HG03097 (cell line): Measurements from ENCODE around the gene PIK3R2.
"Not testable (repeated sequence)": the region's sequence is repeated elsewhere in the genome, so short reads cannot be mapped to it uniquely, and the experiment has no call there.

Source experiments
- ATAC-seq: cut with Tn5 transposase; IDR thresholded peaks from one replicate; pipeline ENCODE4 v1.9.1; 2021; ENCODE audit not compliant: unreplicated experiment, low FRiP score

The PIK3R2 gene

DNA sequence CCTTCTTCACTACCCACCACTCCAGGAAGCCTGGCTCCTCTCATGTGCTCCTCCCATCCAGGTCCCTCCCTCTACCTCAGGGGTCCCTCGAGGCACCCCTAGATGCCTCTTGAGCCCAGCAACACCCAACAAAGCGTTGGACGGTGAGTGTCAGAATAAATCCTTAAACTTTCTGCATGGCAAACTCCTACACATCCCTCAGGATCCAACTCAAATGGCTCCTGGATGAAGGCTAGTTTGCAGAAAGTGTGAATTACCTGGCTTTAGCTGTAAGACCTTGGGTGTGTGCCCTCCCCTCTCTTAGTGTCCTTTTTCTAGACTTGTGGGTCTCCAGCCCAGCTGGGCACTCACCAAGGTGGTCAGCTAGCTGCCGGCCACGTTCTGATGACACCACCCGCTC lies 45.4 kb downstream of the PIK3R2 start:
- no peak for ATAC-seq

DNA sequence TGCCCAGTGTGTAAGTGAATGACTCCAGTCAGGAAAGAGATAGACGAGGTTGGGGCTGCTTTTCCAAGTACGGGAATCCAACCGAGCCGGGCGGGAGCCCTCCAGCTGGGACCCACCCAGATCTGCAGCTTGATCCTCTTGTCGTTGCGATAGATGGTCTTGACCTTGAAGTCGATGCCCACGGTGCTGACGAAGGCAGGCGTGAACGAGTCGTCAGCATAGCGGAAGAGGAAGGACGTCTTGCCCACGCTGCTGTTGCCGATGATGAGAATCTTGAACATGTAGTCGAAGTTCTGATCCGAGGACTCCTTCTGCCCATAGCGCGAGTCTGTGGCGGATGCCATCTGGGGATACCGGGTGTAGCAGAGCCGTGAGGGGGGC lies 49.4 kb downstream of the PIK3R2 start:
- no peak for ATAC-seq

- ATAC-seq: no peak
Observed at GRCh38 chr19:18202778-18203407, 49.9 kb downstream of the PIK3R2 start.

GRCh38 chr19:18203408-18203862 lies 50.5 kb downstream of the PIK3R2 start:
- no peak for ATAC-seq

- peak; percentile 88 for ATAC-seq
Observed at GRCh38 chr19:18203863-18204393, 51.0 kb downstream of the PIK3R2 start, which contains the start of gene RAB3A. Gene RAB3A (minus strand): TSS chr19:18204042. CDS start chr19:18202740, 1,302 bp downstream.

GRCh38 chr19:18204394-18205199 lies 51.6 kb downstream of the PIK3R2 start:
- ATAC-seq: peak; percentile 5

GRCh38 chr19:18205200-18205892 lies 52.4 kb downstream of the PIK3R2 start:
- ATAC-seq: no peak

- no peak for ATAC-seq
Observed at GRCh38 chr19:18206018-18206417, 53.1 kb downstream of the PIK3R2 start.

GRCh38 chr19:18208098-18208951 lies 55.4 kb downstream of the PIK3R2 start:
- ATAC-seq: no peak

GRCh38 chr19:18209912-18210311 lies 56.9 kb downstream of the PIK3R2 start:
- not testable (repeated sequence) for ATAC-seq

GRCh38 chr19:18211683-18212082 lies 58.7 kb downstream of the PIK3R2 start:
- ATAC-seq: no peak

GRCh38 chr19:18214779-18215433 lies 61.9 kb downstream of the PIK3R2 start:
- ATAC-seq: no peak

GRCh38 chr19:18216789-18217188 lies 63.8 kb downstream of the PIK3R2 start:
- ATAC-seq: no peak

GRCh38 chr19:18218159-18218558 lies 65.2 kb downstream of the PIK3R2 start:
- ATAC-seq: no peak

DNA sequence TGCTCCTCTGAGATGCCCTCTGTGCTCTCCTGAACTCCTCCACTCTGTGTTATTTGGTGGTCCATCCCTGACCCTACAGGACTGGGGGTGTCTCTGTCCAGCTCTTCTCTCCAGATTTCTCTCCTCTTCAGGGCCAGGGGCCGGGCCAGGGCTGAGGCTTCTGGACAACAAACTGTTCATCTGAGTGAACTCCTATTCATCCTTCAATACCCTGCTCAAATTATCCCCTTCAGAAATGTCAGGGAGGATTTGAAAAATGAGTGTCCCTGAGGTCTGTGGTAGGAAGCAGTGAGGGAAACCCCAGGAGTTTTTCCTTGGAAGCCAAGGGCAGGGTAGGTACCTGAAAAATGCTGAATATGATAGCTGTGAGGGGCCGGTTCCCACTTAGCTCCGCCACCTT lies 65.6 kb downstream of the PIK3R2 start:
- no peak for ATAC-seq
